ENCODE results near the gene ASNSD1. TPM values are rescaled to one million over a fixed set of nuclear protein-coding genes. Genes with fewer than 3 reads are reported as not detected.

The ASNSD1 gene
- total and polyA plus RNA-seq, 2 of the 13 experiments (the other 11 are each of a cell fraction or from before 2014, with no cell fraction given) = 35.1 to 96.6 TPM

GRCh38 chr2:189661148-189661956, at the start of gene ASNSD1 (continued):
- TF ChIP-seq ZNF18 (CRISPR knock-in tag; IDR thresholded peaks at IDR 0.05; ENCODE audit: insufficient replicate concordance) (no peak), ZNF792 (CRISPR knock-in tag; IDR thresholded peaks at IDR 0.05) (peak; percentile 92), ZFP37 (CRISPR knock-in tag; IDR thresholded peaks at IDR 0.05; ENCODE audit: borderline replicate concordance) (no peak; the same call in 1 of the 2 replicates), ZNF317 (CRISPR knock-in tag; IDR thresholded peaks at IDR 0.05) (peak; percentile 76), ZNF670 (CRISPR knock-in tag; IDR thresholded peaks at IDR 0.05; ENCODE audit: borderline replicate concordance) (no peak; the same call in 1 of the 2 replicates), HNF1B (CRISPR knock-in tag; IDR thresholded peaks at IDR 0.05) (peak; percentile 76; the same call in 1 of the 2 replicates), ZNF230 (CRISPR knock-in tag; IDR thresholded peaks at IDR 0.05) (peak; percentile 99), ZNF773 (CRISPR knock-in tag; IDR thresholded peaks at IDR 0.05; ENCODE audit: borderline replicate concordance) (no peak), ZNF234 (CRISPR knock-in tag; conservative IDR thresholded peaks at IDR 0.05) (no peak), NFRKB (IDR thresholded peaks at IDR 0.05) (no peak), CCAR2 (optimal IDR thresholded peaks at IDR 0.05; ENCODE audit: low read depth, low read length) (no peak), HNRNPLL (IDR thresholded peaks at IDR 0.05; ENCODE audit: low read depth, low read length, poor library complexity, severe bottlenecking) (peak; percentile 88), TAF15 (IDR thresholded peaks at IDR 0.05; ENCODE audit: low read depth, low read length, poor library complexity, severe bottlenecking) (no peak), KAT2B (IDR thresholded peaks at IDR 0.05; ENCODE audit: borderline replicate concordance, low read depth, low read length) (0 out of 2 replicates have a peak, but pooled peaks have one; percentile 3), ZNF614 (CRISPR knock-in tag; IDR thresholded peaks at IDR 0.05; ENCODE audit: borderline replicate concordance) (peak; percentile 95), GMEB2 (CRISPR knock-in tag; IDR thresholded peaks at IDR 0.05; ENCODE audit: low read depth) (no peak), NKX3-1 (CRISPR knock-in tag; IDR thresholded peaks at IDR 0.05) (peak; percentile 57; the same call in 1 of the 2 replicates), SMYD3 (CRISPR knock-in tag; IDR thresholded peaks at IDR 0.05) (peak; percentile 68; the same call in 1 of the 2 replicates), ETV5 (CRISPR knock-in tag; IDR thresholded peaks at IDR 0.05; ENCODE audit: borderline replicate concordance) (peak; percentile 54; the same call in 1 of the 2 replicates), ZNF275 (CRISPR knock-in tag; IDR thresholded peaks at IDR 0.05; ENCODE audit: borderline replicate concordance) (peak; percentile 97), ZBTB39 (CRISPR knock-in tag; IDR thresholded peaks at IDR 0.05) (no peak)

Measured in HepG2 (cell line).